ENCODE measurements around the gene HOXC9. TPM values are rescaled to one million over a fixed set of nuclear protein-coding genes. Genes with fewer than 3 reads are reported as not detected.
A peak's percentile ranks its signal among the peaks of the same experiment; 100 is the strongest.

Gene HOXC9
- total and polyA plus RNA-seq, 2 of the 8 experiments (the other 6 are each of a cell fraction or from before 2014, with no cell fraction given): not detected

DNA sequence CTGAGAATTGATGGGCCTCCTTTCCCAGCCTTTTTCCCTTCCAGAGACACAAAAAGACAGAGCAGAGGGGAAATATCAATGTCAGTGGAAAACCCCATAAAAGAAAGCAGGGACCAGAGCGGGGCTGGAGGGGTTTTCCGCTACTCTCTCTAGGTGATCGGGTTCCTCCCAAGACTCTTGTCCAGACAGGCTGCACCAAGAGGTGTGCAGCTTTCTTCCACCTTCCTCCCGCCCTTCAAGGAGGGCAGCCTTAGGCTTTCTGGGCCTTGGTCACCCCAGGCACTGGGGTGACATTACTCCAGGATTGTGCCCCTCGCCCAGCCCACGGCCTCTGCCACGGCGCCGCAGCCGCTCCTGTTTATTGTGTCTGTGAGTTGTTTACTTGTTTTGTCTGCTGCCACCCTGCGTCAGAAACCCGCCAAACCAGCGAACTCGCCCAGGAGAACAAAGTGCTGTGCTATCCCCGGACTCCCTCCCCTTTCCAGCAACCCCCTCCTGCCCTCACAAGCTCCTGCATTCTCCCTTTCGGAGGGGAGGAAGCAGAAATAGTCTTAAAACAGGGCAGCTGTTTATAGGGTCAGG, 21.6 kb downstream of the HOXC9 start (continued):
- TF ChIP-seq, protein P1, sequence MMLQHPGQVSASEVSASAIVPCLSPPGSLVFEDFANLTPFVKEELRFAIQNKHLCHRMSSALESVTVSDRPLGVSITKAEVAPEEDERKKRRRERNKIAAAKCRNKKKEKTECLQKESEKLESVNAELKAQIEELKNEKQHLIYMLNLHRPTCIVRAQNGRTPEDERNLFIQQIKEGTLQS (IDR thresholded peaks at IDR 0.05; ENCODE audit: insufficient read depth, low read depth, low read length): no peak
- TF ChIP-seq TEAD4 (IDR thresholded peaks at IDR 0.05; ENCODE audit: low read depth, low read length) (no peak), JUN (IDR thresholded peaks at IDR 0.05; ENCODE audit: low read depth, low read length) (no peak), CTBP2 (IDR thresholded peaks at IDR 0.05; ENCODE audit: borderline replicate concordance, insufficient read depth, insufficient read length, low read length) (peak; percentile 92), SIN3A (conservative IDR thresholded peaks at IDR 0.05 in 1 of 2, IDR thresholded peaks at IDR 0.05 in 1 of 2; ENCODE audit: low read depth in 1 of 2, low read length in 2 of 2) (no peak), EP300 (IDR thresholded peaks at IDR 0.05; ENCODE audit: borderline replicate concordance in 1 of 2, low read depth in 2 of 2, low read length in 2 of 2) (no peak), SRF (IDR thresholded peaks at IDR 0.05; ENCODE audit: low read depth, low read length) (no peak), SUZ12 (IDR thresholded peaks at IDR 0.05; ENCODE audit: low read length) (peak; percentile 94), RAD21 (IDR thresholded peaks at IDR 0.05 in 1 of 2, conservative IDR thresholded peaks at IDR 0.05 in 1 of 2; ENCODE audit: low read depth in 2 of 2, low read length in 2 of 2) (peak in 1 of 2 experiments; percentile 39; a peak in 1 of 4 replicates), TBP (IDR thresholded peaks at IDR 0.05; ENCODE audit: low read depth, low read length) (no peak), RBBP5 (IDR thresholded peaks at IDR 0.05; ENCODE audit: borderline replicate concordance, low read depth, low read length) (no peak), BRCA1 (IDR thresholded peaks at IDR 0.05; ENCODE audit: low read depth, low read length) (no peak), CHD2 (IDR thresholded peaks at IDR 0.05; ENCODE audit: low read length) (no peak), POU5F1 (IDR thresholded peaks at IDR 0.05; ENCODE audit: low read depth, low read length) (no peak), SAP30 (IDR thresholded peaks at IDR 0.05; ENCODE audit: insufficient read depth, insufficient replicate concordance, low read length) (no peak), ZNF274 (IDR thresholded peaks at IDR 0.05; ENCODE audit: borderline replicate concordance, extremely low read depth, low read length) (no peak), BCL11A (IDR thresholded peaks at IDR 0.05; ENCODE audit: low read depth in 2 of 2, low read length in 2 of 2) (no peak), ASH2L (IDR thresholded peaks at IDR 0.05; ENCODE audit: low read length) (no peak)
- TF ChIP-seq, protein P2, sequence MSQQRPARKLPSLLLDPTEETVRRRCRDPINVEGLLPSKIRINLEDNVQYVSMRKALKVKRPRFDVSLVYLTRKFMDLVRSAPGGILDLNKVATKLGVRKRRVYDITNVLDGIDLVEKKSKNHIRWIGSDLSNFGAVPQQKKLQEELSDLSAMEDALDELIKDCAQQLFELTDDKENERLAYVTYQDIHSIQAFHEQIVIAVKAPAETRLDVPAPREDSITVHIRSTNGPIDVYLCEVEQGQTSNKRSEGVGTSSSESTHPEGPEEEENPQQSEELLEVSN (IDR thresholded peaks at IDR 0.05): no peak
- TF ChIP-seq, protein P3, sequence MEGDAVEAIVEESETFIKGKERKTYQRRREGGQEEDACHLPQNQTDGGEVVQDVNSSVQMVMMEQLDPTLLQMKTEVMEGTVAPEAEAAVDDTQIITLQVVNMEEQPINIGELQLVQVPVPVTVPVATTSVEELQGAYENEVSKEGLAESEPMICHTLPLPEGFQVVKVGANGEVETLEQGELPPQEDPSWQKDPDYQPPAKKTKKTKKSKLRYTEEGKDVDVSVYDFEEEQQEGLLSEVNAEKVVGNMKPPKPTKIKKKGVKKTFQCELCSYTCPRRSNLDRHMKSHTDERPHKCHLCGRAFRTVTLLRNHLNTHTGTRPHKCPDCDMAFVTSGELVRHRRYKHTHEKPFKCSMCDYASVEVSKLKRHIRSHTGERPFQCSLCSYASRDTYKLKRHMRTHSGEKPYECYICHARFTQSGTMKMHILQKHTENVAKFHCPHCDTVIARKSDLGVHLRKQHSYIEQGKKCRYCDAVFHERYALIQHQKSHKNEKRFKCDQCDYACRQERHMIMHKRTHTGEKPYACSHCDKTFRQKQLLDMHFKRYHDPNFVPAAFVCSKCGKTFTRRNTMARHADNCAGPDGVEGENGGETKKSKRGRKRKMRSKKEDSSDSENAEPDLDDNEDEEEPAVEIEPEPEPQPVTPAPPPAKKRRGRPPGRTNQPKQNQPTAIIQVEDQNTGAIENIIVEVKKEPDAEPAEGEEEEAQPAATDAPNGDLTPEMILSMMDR (IDR thresholded peaks at IDR 0.05; ENCODE audit: control extremely low read depth in 1 of 3, insufficient read depth in 1 of 3, low read depth in 1 of 3, low read length in 3 of 3): peak; percentile 31 to 47 (median 42)
